Activated naive CD4-positive, alpha-beta T cell (primary cell): ENCODE data around the gene MICAL3.
A peak's percentile ranks its signal among the peaks of the same experiment; 100 is the strongest.

Experiments
- DNase-seq, 4 experiments: peaks; one replicate each; lab custom pipeline; 2025; lab: John Stamatoyannopoulos, UW

MICAL3 gene

GRCh38 chr22:17838180-17838865 lies 186.0 kb downstream of the MICAL3 start:
- DNase-seq, result no peak

DNA sequence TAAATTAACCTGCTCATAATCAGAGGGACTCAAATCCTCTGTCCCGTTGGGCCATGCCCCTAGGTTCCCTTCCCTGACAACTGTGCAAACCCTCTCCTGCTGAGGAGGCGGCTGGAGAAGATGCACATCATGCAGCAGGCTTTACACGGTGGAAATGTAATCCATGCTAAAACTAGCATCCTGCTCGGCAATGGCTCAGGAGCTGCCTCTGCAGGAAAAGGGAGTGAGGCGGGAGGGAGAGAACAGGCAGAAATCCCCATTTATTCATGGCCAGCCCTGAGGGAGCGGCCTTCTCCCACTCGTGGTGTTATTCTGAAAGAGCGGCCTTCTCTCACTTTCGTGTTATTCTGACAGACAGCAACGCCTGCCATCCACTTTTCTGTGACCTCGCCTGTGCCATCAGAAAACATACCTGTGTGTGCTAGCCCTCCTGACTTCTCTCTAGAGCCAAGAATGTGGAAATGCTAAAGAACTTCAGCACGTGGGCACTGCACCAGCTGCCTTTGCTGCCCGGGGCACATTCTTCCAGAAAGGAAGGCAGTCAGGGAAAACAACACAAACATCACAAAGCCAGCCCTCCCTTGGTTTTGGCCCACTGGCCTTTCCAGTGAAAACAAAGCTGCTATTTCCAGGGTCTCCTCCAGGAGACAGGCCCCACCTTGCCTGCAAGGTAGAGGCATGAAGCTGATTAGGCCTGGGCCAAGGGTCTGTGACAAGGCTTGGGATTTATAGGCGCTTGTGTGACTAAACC lies 187.2 kb downstream of the MICAL3 start:
- DNase-seq, result no peak

DNA sequence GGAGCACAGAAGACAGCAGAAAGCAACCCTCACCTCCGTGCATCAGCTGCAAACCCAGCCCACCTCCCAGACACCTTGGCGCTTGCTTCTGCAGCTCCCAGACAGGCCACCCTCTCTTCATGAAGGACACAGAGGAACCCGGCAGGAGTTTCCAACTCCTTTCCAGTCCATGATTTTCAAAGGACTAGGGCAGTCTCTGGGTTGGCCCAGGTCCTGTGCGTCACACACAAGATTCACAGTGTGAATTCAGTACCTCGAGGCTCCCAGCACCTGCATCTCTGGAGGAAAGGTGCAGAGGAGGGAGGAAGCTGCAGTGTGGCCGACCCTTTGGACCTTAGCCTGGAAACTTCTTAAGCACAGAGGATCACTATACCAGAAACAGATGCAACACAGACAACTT lies 189.1 kb downstream of the MICAL3 start:
- no peak for DNase-seq

GRCh38 chr22:17833489-17833888 lies 190.9 kb downstream of the MICAL3 start:
- DNase-seq, result no peak

GRCh38 chr22:17832665-17833064 lies 191.7 kb downstream of the MICAL3 start:
- no peak for DNase-seq

DNA sequence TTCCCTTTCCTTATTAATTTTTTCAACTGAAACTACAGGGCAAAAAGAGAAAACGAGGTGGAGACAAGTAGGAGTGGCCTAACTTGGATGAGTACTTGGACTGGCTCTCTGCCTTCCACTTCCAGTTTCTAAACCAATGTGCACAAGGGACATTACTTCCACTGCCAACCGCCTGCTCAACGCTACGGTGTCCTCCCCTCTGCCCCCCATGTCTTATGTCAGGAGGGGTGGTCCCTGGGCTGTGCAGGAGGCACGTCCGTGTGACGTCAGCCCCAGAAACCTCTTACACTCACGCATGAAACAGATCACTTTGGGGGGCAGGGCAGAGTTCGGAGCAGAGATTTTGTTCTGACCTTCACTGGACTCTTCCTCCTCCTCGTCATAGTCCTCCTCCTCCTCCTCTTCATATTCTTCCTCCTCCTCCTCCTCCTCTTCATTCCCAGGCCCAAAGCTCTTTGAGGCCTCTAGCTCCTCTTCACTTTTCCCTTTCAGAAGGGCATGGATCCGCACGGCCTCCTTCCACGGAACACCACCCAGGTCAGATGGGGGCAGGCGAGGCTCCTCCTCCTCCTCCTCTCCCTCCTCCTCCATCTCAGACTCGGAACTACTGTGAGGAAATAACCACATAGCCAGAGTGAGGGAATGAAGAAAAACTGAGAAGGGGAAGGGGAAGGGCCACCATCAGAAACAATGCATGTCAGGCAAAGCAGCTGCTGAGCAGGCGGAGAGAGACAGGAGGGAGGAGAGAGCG lies 192.7 kb downstream of the MICAL3 start:
- DNase-seq, result no peak

DNA sequence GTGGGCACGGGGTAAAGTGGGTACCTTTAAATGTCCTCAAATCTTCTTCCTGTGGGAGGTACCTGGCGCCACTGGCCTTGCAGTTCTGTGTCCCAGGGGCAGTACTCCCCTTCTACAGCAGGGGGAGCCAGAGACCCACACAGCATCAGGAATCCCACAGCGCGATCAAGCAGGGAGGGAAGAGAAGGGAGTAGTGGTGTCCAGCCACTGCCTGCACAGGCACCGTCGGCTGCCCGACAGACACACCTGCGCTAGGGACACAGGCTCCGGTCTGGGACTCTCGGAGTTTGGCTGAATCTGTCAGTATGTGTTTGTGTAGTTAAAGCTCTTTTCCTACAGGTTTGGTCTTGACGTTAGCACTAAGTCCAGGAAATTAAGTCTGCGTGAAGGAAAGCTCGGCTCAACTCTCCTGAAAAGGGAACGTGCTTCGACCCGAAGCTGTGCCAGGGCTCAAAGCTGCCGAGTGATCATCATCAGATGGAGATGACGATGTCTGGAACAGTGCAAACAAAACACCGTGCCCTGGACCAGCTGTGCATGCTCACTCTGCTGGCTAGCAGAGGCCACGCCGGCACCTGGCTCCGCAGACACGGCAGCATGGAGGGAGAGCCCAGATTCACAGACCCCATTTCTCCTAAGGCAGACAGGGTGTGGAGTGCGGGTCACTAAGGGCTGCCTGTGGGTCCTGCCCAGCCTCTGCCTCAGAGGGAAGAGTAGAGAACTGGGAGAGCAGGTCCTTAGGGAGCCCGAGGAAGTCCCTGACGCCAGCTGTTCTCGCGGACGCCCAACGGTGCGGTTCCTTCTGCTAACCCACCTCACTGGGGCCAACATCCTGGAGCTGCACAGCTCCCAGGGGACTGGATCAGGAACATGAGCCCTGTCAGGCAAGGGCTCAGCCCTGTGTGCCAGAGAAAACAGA lies 194.1 kb downstream of the MICAL3 start:
- DNase-seq, result peak; percentile 49 to 74 (median 72)

DNA sequence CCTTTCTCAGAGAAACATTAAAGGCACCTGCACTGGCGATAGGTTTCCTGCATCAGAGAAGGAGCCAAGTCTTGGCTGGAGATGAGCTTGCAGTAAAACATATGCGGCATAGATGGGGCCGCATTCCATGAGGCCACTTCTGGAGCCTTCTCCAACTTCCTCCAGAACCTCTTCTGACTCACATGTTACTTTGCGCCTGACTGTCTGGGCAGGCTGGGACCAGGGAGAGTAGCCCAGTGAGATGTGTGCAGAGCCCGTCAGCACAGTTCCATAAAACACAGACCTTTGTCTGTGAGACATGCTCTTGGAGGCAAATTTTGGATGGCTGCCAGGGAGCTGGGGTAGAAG lies 194.7 kb downstream of the MICAL3 start:
- DNase-seq, result no peak

DNA sequence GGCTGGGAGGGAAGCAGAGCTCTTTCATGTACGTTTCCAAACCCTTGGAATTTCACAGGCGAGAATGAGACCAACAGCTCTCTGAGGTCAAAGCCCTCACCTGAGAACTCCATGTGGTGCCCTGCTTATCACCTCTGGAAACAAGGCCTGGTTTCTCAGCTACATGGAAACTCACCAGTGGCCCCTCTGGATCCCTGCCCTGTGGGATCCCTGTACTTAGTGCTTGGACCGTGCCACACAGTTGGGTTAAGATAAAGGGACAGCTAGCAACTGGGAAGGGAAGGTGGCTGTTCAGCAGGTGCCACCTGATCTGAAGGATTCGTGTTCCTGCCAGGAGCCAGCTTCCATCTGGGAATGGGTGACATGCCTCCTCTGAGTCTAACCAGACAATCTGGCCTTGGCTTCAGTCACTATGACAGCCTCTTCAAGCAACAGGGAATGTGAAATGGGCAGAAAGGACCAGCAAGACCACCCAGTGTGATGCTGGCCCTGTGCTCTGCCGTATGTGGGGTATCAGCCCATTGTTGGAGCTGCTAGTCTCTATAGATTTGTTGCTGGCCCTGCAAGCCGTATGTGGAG lies 195.8 kb downstream of the MICAL3 start:
- DNase-seq, result no peak

DNA sequence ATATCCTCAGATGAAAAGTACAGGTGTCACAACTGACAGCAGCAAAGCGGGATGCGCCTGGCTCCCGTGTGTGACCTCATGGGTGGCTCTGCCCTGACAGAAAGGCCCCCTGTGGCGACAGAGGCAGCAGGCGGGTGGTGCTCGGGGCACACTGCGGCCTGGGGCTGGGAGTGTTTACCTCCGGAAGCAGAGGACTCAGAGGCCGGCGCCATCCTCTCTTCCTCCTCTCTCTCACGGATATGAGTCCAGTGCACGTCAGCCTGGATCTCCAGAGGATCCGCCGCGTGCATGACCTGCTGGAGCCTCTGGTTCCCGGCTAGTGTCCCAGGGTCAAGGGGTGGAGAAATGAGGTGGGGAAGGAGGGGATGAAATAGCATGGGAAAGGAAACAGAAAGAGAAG lies 196.9 kb downstream of the MICAL3 start:
- no peak for DNase-seq

GRCh38 chr22:17825876-17826550 lies 198.3 kb downstream of the MICAL3 start:
- DNase-seq, result no peak

DNA sequence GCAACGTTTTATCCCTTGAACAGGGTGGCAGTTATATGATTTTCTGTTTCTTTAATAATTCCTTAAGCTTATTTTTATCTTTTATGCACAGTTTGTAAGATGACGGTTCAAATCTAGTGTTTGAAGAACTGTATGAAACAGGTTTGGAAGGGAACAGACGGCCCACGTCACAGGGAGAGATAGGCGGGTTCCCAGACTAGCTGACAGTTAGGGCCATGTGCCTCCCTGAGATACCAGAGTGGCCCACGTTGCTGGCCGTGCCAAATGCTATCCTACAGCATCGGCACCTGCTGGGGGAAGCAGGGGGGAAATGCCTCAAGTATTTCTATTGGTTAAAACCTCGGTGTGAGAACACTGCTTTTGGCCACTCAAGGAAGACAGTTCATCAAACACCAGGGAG lies 199.9 kb downstream of the MICAL3 start:
- DNase-seq, result no peak

GRCh38 chr22:17823964-17824363 lies 200.4 kb downstream of the MICAL3 start:
- DNase-seq, result no peak

DNA sequence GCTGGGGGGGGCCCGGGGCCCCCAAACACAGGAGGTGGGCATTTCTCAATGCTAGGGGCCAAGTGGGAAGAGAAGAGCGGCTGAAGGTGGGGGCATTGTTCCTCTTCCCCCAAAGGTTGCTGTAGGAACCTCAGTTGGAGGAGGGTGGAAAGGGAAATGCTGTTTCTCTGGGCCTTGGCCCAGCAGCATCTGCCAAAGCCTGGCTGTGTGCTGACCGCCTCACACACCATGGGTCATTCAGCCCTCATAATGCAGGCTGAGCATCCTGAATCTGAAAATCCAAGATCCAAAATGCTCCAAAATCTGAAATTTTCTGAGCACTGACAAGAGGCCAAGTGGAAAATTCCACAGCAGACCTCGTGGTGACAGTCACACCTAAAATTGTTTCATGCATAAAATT lies 201.1 kb downstream of the MICAL3 start:
- no peak for DNase-seq

GRCh38 chr22:17822087-17822486 lies 202.3 kb downstream of the MICAL3 start:
- no peak for DNase-seq

DNA sequence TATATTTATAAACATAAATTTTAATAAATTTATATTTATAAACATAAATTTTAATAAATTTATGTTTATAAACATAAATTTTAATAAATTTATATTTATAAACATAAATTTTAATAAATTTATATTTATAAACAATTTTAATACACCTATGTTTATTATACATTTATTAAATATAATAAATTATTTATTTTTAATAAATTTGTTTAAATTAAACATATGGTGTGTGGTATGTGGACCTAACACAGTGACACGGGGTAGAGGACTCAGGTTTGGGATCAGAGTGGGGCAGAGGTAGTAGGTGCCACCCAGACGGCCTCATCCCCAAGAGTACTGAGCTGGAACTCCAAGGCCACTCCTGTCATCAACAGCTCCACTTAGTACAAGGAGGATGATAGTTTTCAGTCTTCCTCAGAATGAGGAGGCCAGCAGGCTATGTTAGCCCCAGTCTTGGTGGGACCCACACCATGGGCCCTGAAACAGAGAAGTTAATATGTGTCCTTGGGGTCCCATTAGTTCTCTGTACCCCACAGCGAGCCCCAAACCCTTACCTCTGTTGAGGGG lies 203.4 kb downstream of the MICAL3 start:
- no peak for DNase-seq

GRCh38 chr22:17818649-17819048 lies 205.7 kb downstream of the MICAL3 start:
- DNase-seq, result no peak

- no peak for DNase-seq
Measured at GRCh38 chr22:17818180-17818579, 206.2 kb downstream of the MICAL3 start.

DNA sequence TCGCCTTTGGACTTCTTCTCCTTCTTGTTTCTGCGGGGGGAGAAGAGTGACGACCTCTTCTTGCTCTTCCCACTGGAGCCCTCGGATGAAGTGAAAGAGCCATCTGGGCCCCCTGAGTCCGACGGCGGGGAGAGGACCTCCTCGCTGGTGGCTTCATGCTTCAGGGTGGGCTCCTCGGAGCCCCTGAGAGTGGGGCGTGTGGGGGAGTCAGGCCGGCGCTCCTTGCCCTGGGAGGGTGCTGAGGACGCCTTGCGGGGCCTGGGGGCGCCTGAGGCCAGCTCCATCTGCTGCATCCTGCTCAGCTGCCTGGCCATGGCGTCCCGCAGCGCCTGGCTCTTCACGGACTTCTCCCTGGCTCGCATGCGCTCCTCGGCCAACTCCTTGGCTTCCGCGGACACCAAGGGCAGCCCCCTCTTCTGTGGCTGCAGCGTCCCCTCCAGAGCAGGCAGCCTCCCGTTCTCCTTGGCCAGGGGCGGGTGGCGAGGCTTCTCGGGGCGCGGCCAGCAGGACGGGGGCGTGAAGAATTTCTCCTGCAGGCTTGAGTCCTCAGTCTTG lies 206.8 kb downstream of the MICAL3 start:
- no peak for DNase-seq

GRCh38 chr22:17817079-17817478 lies 207.3 kb downstream of the MICAL3 start:
- no peak for DNase-seq
